NCI-H146 treated with DMSO at 0.1 percent for 48 hours (cell line): Measurements from ENCODE around the gene LRCH1.

Experiments
- DNase-seq: peaks from one replicate; lab custom pipeline; 2025; ENCODE audit not compliant: unreplicated experiment; lab: John Stamatoyannopoulos, UW

Gene LRCH1

DNA sequence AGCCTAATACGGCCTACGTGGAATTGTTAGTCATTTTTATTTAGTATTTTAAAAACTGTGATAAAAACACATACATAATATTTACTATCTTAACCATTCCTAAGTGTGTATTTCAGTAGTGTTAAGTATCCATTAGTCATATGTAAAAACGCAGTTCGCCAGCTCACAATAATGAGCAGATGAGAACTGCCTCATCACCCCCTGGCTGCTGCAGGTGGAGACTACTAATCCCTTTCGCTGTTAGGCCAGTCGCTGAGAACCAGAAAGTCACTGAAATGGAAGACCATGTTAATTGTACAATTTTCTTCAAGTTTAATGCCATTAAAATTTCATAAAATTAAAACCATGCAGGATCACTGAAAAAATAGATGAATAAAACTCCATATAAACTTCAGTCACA is 242.4 kb downstream of the LRCH1 start:
- no peak for DNase-seq

GRCh38 chr13:46796129-46796514 is 243.2 kb downstream of the LRCH1 start:
- DNase-seq = no peak

DNA sequence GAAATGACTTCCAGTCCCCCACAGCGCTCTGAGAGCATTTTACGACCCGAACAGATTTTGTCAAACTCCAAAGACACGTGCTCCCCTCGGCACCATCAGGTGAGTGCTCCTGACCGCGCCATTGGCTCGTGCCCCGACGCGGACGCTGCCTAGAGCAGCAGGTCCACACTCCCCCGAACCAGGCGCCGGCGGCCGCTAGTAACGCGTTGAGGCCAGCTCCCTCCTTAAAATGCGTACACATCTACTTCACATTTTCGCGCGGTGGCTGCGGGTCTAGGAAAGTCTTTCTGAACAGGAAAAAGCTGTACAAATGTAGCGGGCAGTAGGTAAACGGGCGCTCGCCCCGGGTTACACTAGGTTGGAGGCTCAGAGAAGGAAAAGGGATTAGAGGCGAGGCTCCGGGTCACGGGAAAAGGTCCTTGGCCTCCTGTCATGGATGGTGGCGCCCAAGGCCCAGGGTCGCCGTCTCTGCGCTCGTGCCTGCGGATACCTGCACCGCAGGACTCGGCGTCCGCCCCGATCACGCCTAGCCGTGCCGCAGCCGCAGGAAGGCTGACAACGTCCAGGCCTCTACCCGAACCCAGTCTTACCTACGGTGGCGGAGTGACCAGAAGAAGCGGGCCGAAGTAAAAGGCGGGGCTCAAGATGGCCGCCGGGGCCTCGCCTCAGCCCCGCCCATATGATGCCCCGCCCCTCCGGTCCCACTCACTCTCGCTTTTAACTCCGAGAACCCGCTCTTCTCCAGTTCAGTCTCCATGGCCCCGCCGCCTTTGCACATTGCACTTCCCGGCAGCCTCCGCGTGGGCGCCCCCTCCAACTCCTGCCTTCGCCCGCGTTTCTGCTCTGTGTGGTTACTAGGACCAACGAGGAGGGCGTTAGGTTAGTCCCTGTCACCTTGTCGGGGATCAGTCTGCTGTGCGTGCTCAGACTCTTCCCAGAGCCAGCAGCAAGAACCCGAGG is 243.8 kb downstream of the LRCH1 start, which contains the start of gene ESD:
TSS of gene ESD (minus strand) at position 647 of the 960 bp plus-strand sequence. CDS start 5,748 bp downstream, outside the sequence.
- peak; percentile 90 for DNase-seq

DNA sequence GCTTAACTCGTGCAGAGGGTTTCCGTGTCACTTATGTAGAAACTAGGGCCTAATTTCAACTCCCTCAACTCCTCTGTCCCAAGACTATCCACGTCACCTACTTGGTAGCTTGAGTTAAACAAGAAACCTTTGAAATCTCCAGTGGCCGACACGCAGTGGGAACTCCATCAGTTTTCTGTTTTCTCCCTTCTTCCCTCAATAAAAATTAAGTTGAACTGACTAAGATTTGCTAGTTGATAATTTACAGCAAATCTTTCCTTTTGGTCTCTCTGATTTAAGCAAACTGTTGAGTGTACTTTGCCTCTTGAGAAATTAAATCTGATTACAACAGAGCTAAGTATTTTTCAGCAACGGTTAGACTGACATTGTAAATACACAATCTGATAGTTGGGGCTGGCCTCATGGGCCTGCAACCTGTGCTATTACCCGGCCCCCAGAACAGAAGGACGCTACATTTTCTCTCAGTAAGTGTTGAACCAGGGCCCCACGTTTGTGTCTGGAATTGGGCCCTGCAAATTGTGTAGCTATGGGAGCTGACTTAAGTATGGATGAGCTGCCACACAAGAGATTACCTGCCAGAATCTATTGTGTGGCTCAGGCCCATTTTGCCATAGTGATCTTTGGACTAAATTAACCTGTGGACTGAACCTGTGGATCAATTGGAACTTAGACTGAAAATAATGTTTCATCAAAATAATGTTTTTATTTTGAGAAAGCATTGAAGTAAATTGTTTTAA is 244.7 kb downstream of the LRCH1 start:
- no peak for DNase-seq

- no peak for DNase-seq
Observed at GRCh38 chr13:46799139-46799538, 246.2 kb downstream of the LRCH1 start.

- no peak for DNase-seq
Observed at GRCh38 chr13:46801858-46802257, 248.9 kb downstream of the LRCH1 start.
